ENCODE results near the gene KAT2B. TPM values are rescaled to one million over a fixed set of nuclear protein-coding genes. Genes with fewer than 3 reads are reported as not detected.
A peak's percentile ranks its signal among the peaks of the same experiment; 100 is the strongest.

Gene KAT2B
- polyA plus RNA-seq, 1 experiment: 5.5 TPM

DNA sequence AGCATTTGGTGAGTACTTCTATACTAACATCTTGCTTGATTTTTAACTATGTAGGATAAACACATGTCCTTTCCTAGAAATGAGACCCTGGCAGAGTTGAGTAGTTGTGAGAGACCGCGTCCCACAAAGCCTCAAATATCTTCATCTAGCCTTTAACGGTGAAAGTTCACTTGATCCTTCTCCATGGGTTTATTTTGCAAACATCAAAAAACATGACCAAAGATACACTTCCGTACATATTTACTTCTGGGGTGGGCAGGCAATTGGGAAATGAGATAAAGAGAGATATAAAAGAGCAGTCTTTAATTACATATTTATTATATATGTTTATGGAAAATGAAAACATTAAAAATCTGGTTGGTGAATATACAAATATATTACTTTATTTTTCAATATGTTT, 5.2 kb upstream of the KAT2B start:
- ChIA-PET POLR2A (no interaction called here), CTCF (no interaction called here)
- TF ChIP-seq, protein P1, sequence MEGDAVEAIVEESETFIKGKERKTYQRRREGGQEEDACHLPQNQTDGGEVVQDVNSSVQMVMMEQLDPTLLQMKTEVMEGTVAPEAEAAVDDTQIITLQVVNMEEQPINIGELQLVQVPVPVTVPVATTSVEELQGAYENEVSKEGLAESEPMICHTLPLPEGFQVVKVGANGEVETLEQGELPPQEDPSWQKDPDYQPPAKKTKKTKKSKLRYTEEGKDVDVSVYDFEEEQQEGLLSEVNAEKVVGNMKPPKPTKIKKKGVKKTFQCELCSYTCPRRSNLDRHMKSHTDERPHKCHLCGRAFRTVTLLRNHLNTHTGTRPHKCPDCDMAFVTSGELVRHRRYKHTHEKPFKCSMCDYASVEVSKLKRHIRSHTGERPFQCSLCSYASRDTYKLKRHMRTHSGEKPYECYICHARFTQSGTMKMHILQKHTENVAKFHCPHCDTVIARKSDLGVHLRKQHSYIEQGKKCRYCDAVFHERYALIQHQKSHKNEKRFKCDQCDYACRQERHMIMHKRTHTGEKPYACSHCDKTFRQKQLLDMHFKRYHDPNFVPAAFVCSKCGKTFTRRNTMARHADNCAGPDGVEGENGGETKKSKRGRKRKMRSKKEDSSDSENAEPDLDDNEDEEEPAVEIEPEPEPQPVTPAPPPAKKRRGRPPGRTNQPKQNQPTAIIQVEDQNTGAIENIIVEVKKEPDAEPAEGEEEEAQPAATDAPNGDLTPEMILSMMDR (IDR thresholded peaks at IDR 0.05; ENCODE audit: low read depth, low read length): no peak

DNA sequence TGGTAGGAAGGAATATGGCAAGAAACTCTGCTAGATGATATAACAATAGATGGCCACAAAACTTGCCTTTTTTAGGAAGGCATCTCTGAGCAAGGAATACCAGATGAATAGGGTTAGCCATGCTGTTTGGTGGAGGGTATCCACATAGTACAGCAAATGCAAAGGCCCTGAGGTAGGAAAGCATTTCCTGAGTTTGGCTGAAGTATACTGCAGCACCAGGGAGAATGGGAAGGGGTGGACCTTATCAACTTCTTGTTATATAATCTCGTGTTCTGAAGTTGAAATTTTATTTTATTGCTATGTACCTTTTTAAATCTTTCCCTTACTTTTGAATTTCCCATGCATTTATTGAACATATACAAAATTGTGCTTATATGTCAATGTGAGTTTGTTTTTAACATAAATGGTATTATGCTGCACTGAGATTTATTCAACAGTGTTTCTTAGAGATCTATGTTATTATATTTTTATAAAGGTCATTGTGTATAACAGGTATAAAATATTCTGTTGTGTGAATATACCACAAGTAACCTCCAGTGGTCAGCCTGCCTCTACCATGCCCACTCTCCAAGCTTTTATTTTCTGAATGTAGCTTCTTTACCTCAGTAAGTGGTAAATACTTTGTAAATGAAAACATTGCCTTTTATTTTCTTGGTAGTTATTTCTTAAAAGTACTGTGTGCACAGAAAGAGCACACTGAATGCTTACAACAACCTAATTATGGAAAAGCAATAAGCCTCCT, 2.8 kb upstream of the KAT2B start:
- TF ChIP-seq, protein P1 (IDR thresholded peaks at IDR 0.05; ENCODE audit: low read depth, low read length): no peak
- CTCF ChIA-PET: no interaction called here
- no peak overlapping the region for H3K27ac ChIP-seq (ENCODE audit: low read depth, low read length)
- DNase-seq (ENCODE audit: low read depth, low spot score): no peak
- no peaks in the 10 kb centered on the region for H3K9me3 ChIP-seq (ENCODE audit: control insufficient read depth, insufficient read depth, low read length)
- no peak overlapping the region for H3K4me3 ChIP-seq (ENCODE audit: low read depth, low read length)
- no peaks in the 10 kb centered on the region for H3K27me3 ChIP-seq (ENCODE audit: control insufficient read depth, insufficient read depth, low read length)
- POLR2A ChIA-PET: no interaction called here

More for the DNA sequence above, 5.2 kb upstream of the KAT2B start:
- Histone ChIP-seq H3K4me3 (ENCODE audit: low read depth, low read length) (no peak overlapping the region), H3K27ac (ENCODE audit: low read depth, low read length) (no peak overlapping the region), H3K9me3 (ENCODE audit: control insufficient read depth, insufficient read depth, low read length) (no peaks in the 10 kb centered on the region), H3K27me3 (ENCODE audit: control insufficient read depth, insufficient read depth, low read length) (no peaks in the 10 kb centered on the region)
- no peak for DNase-seq (ENCODE audit: low read depth, low spot score)

DNA sequence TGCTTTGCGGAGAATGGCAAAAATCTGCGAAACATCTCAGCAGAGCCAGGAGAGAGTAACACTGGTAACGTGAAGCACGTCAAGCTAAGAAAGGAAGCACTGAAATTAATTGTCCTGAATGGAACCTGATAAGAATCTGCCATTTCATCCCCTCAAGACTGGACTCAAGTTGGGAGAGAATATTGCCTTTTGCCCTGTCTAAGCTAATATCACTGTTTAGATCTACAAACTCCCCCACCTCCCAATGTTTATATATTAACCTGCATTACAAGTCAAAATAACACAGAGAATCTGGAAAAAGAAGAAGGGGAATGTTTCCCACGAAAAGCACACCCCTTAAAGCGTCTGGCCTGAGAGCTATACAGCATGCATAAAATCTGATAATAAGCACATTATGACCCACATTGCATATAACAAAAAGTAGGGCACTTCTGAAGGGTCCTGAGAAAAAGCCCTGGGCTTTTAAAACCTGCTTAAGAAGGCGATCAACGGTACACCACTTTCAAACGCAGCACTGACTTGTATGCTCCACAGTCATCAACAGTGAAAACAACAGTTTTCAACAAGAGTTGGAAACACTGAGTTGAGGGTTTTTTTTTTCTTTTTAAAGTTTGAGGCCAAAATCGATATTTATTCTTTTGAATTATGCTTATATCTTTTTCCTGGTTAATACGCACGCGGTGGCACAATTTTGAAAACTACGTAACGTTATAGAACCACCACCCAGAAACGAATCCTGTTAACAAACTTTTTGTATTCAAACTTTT, 1.4 kb upstream of the KAT2B start:
- TF ChIP-seq, protein P1 (IDR thresholded peaks at IDR 0.05; ENCODE audit: low read depth, low read length): no peak
- Histone ChIP-seq H3K27me3 (ENCODE audit: control insufficient read depth, insufficient read depth, low read length) (no peaks in the 10 kb centered on the region), H3K9me3 (ENCODE audit: control insufficient read depth, insufficient read depth, low read length) (no peaks in the 10 kb centered on the region), H3K4me3 (ENCODE audit: low read depth, low read length) (peak overlapping the region; percentile 76), H3K27ac (ENCODE audit: low read depth, low read length) (no peak overlapping the region)
- POLR2A ChIA-PET: no interaction called here
- DNase-seq (ENCODE audit: low read depth, low spot score): no peak
- CTCF ChIA-PET: interaction anchor here (1.2 kb wide), 1 partner anchor 8 kb away, joined by 3 read pairs; no protein-coding TSS in a partner anchor

DNA sequence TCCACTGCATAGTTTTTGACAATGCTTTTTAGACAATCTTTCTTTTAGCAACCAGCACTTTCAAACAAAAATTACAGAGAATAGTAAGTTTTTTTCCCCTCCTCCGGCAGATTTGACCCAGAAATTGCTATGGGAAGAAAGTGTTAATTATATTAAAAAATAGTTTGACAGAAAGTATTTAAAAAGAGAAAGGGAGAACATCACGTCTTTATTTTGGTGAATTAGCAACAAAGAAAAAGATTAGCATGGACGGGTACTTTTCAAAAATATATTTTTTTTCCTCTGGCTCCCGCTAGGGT, 831 bp upstream of the KAT2B start:
- TF ChIP-seq, protein P1 (IDR thresholded peaks at IDR 0.05; ENCODE audit: low read depth, low read length): no peak
- H3K27me3 ChIP-seq (ENCODE audit: control insufficient read depth, insufficient read depth, low read length): no peaks in the 10 kb centered on the region
- ChIA-PET POLR2A (no interaction called here), CTCF (interaction anchor here (1.2 kb wide), 1 partner anchor 9 kb away, joined by 3 read pairs; no protein-coding TSS in a partner anchor)
- no peak for DNase-seq (ENCODE audit: low read depth, low spot score)
- H3K4me3 ChIP-seq (ENCODE audit: low read depth, low read length): peak overlapping the region; percentile 76
- H3K9me3 ChIP-seq (ENCODE audit: control insufficient read depth, insufficient read depth, low read length): no peaks in the 10 kb centered on the region
- no peak overlapping the region for H3K27ac ChIP-seq (ENCODE audit: low read depth, low read length)
